ENCODE results near the gene ARSG. TPM values are rescaled to one million over a fixed set of nuclear protein-coding genes. Genes with fewer than 3 reads are reported as not detected.

Gene ARSG
- total and polyA plus RNA-seq, 2 donors (not counting 1 experiment from before 2014, with no cell fraction given) = 5.5 to 18.4 TPM

DNA sequence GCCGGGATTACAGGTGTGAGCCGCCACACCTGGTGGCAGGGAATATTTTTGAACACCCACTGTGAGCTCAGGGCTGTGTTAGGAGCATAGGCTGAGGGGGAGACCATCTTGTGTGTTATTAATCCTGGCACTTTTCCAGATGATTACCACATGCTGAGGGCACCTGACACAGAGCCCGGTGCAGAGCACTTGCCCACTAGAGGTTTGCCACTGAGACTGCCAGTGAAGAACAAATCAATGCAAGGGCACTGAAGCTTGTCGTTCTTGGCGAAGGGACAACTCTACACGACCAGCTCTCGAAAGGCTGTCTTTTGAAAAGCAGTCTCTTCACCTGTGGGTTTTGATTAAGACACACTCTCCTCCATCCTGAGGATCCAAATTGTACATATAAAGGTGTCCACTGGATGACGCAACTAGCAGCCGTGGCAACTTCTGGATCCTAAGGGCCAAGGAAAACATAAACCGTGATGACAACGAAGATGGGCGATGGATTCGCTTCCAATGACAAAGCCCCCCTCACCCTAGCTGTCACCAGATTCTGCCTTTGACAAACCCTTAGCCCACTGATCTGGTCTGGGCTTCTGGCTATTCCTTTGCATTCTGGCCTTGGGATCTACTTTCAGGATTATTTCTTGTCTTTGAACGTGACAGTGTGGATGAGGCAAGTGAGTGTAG, 137.3 kb downstream of the ARSG start:
- POLR2A ChIA-PET = no interaction called here
- Histone ChIP-seq H3K4me3 (ENCODE audit: control extremely low read depth in 1 of 5, extremely low read depth in 1 of 5, insufficient read depth in 1 of 5, low read depth in 2 of 5, low read length in 4 of 5) (no peak overlapping the region), H2AFZ (ENCODE audit: insufficient read depth, low read depth, low read length, poor library complexity, severe bottlenecking) (no peak overlapping the region), H3K27me3 (replicated peaks in 1 of 4; ENCODE audit: control extremely low read depth in 1 of 4, control insufficient read depth in 3 of 4, insufficient read depth in 4 of 4, low read length in 3 of 4) (no peaks in the 10 kb centered on the region), H3K27ac (ENCODE audit: low read length in 2 of 2) (no peak overlapping the region), H3K9ac (ENCODE audit: low read length) (no peak overlapping the region), H3K4me1 (ENCODE audit: control insufficient read depth in 2 of 2, insufficient read depth in 2 of 2, low read length in 2 of 2) (no peaks in the 10 kb centered on the region), H4K20me1 (ENCODE audit: control insufficient read depth, insufficient read depth, low read length, poor library complexity, severe bottlenecking) (no peaks in the 10 kb centered on the region), H3K9me3 (ENCODE audit: control extremely low read depth in 1 of 3, control insufficient read depth in 2 of 3, insufficient read depth in 1 of 3, low read length in 2 of 3) (no peaks in the 10 kb centered on the region), H3K36me3 (replicated peaks in 1 of 2; ENCODE audit: control extremely low read depth in 1 of 2, control insufficient read depth in 1 of 2, extremely low read depth in 1 of 2, insufficient read depth in 2 of 2, low read length in 1 of 2) (no peaks in the 10 kb centered on the region), H3K4me2 (replicated peaks; ENCODE audit: low read depth, low read length, poor library complexity, severe bottlenecking) (no peak overlapping the region), H3K79me2 (ENCODE audit: control insufficient read depth, insufficient read depth, low read length) (no peaks in the 10 kb centered on the region)
- Mint-ChIP-seq H3K4me3 (no peak overlapping the region), H3K9me3 (ENCODE audit: insufficient read depth) (no peaks in the 10 kb centered on the region), H3K4me1 (peaks cover 2% of the 10 kb centered on the region), H3K27me3 (no peaks in the 10 kb centered on the region), H3K27ac (no peak overlapping the region)
- DNase-seq (no peak), ATAC-seq (ENCODE audit: low read depth) (no peak)
- intact Hi-C loops (cut with micrococcal nuclease) = no loop called here
- CTCF ChIA-PET = interaction anchor here (1.2 to 1.4 kb wide), 4 partner anchors 8 to 371 kb away, joined by 3 to 4 read pairs (median 4); no protein-coding TSS in a partner anchor
- no peak for TF ChIP-seq EZH2 (IDR thresholded peaks at IDR 0.05; ENCODE audit: borderline replicate concordance, insufficient read depth, low read depth, low read length, poor library complexity, severe bottlenecking)
- TF ChIP-seq, protein P1, sequence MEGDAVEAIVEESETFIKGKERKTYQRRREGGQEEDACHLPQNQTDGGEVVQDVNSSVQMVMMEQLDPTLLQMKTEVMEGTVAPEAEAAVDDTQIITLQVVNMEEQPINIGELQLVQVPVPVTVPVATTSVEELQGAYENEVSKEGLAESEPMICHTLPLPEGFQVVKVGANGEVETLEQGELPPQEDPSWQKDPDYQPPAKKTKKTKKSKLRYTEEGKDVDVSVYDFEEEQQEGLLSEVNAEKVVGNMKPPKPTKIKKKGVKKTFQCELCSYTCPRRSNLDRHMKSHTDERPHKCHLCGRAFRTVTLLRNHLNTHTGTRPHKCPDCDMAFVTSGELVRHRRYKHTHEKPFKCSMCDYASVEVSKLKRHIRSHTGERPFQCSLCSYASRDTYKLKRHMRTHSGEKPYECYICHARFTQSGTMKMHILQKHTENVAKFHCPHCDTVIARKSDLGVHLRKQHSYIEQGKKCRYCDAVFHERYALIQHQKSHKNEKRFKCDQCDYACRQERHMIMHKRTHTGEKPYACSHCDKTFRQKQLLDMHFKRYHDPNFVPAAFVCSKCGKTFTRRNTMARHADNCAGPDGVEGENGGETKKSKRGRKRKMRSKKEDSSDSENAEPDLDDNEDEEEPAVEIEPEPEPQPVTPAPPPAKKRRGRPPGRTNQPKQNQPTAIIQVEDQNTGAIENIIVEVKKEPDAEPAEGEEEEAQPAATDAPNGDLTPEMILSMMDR (IDR thresholded peaks at IDR 0.05) = no peak
- WGBS (ENCODE audit: insufficient coverage) = 97% methylated on average over 9 of the region's 14 CpGs

DNA sequence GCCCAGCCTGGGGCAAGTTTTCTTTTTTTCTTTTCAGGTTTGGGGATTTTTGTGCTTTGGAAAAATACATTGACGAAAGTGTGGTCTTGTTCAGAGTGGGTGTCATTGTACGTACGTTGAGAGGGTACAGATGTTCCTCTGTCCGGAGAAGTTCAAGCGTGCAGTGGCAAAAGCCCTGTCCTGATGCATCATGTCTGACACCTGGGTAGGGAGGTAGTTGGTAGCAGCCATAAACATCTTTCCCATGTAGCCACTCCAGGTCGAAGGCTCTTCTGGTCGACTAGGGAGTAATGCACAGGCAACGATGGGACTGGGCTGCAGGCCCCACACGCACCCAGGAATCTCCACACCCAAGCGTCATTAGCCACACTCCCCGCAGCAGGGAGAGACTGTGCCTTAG, 138.6 kb downstream of the ARSG start:
- CTCF ChIA-PET = interaction anchor here (1.0 kb wide), 1 partner anchor 15 kb away, joined by 3 read pairs; no protein-coding TSS in a partner anchor
- Mint-ChIP-seq H3K27ac (no peak overlapping the region), H3K4me1 (peaks cover 2% of the 10 kb centered on the region), H3K27me3 (no peaks in the 10 kb centered on the region), H3K9me3 (ENCODE audit: insufficient read depth) (no peaks in the 10 kb centered on the region), H3K4me3 (no peak overlapping the region)
- DNase-seq (no peak), ATAC-seq (ENCODE audit: low read depth) (no peak)
- H3K9ac ChIP-seq (ENCODE audit: low read length) = no peak overlapping the region
- POLR2A ChIA-PET = no interaction called here
- no peaks in the 10 kb centered on the region for H3K9me3 ChIP-seq (ENCODE audit: control extremely low read depth in 1 of 3, control insufficient read depth in 2 of 3, insufficient read depth in 1 of 3, low read length in 2 of 3)
- H4K20me1 ChIP-seq (ENCODE audit: control insufficient read depth, insufficient read depth, low read length, poor library complexity, severe bottlenecking) = no peaks in the 10 kb centered on the region
- no peak overlapping the region for H3K27ac ChIP-seq (ENCODE audit: low read length in 2 of 2)
- intact Hi-C loops (cut with micrococcal nuclease) = loop anchor here (10.0 kb wide), 1 partner anchor 135 kb away; the partner anchor contains the start of genes ARSG and SLC16A6
- no peaks in the 10 kb centered on the region for H3K79me2 ChIP-seq (ENCODE audit: control insufficient read depth, insufficient read depth, low read length)
- no peaks in the 10 kb centered on the region for H3K4me1 ChIP-seq (ENCODE audit: control insufficient read depth in 2 of 2, insufficient read depth in 2 of 2, low read length in 2 of 2)
- WGBS (ENCODE audit: insufficient coverage) = 100% methylated on average over 10 of the region's 11 CpGs
- TF ChIP-seq, protein P1 (IDR thresholded peaks at IDR 0.05) = no peak
- no peak for TF ChIP-seq EZH2 (IDR thresholded peaks at IDR 0.05; ENCODE audit: borderline replicate concordance, insufficient read depth, low read depth, low read length, poor library complexity, severe bottlenecking)
- no peak overlapping the region for H2AFZ ChIP-seq (ENCODE audit: insufficient read depth, low read depth, low read length, poor library complexity, severe bottlenecking)
- H3K4me3 ChIP-seq (ENCODE audit: control extremely low read depth in 1 of 5, extremely low read depth in 1 of 5, insufficient read depth in 1 of 5, low read depth in 2 of 5, low read length in 4 of 5) = no peak overlapping the region
- no peaks in the 10 kb centered on the region for H3K27me3 ChIP-seq (replicated peaks in 1 of 4; ENCODE audit: control extremely low read depth in 1 of 4, control insufficient read depth in 3 of 4, insufficient read depth in 4 of 4, low read length in 3 of 4)
- H3K36me3 ChIP-seq (replicated peaks in 1 of 2; ENCODE audit: control extremely low read depth in 1 of 2, control insufficient read depth in 1 of 2, extremely low read depth in 1 of 2, insufficient read depth in 2 of 2, low read length in 1 of 2) = peaks cover 0 to 3% of the 10 kb centered on the region in 2 experiments
- H3K4me2 ChIP-seq (replicated peaks; ENCODE audit: low read depth, low read length, poor library complexity, severe bottlenecking) = no peak overlapping the region

All from B cell (primary cell).